SJCRH30 (cell line): ENCODE results near the gene SLC22A12. TPM values are rescaled to one million over a fixed set of nuclear protein-coding genes. Genes with fewer than 3 reads are reported as not detected.
"Not testable (repeated sequence)": the region's sequence is repeated elsewhere in the genome, so short reads cannot be mapped to it uniquely, and the experiment has no call there.

Source experiments
- DNase-seq, 2 experiments: peaks; one replicate each; pipeline ENCODE4 v3.0.0-alpha.2; 2015 to 2020
- H3K27ac ChIP-seq: fragments of 250-450 bp; sonication (Bioruptor Pico); 2 replicates; pipeline ENCODE4 v1.5.1; 2020; ENCODE audit warnings: mild to moderate bottlenecking, moderate library complexity
- H3K27me3 ChIP-seq: fragments of 250-450 bp; sonication (Bioruptor Pico); 2 replicates; pipeline ENCODE4 v1.5.1; 2020; ENCODE audit warnings: mild to moderate bottlenecking, moderate library complexity
- H3K36me3 ChIP-seq: fragments of 250-450 bp; sonication (Bioruptor Pico); 2 replicates; pipeline ENCODE4 v1.5.1; 2020; ENCODE audit warnings: mild to moderate bottlenecking, moderate library complexity
- H3K4me1 ChIP-seq: fragments of 250-450 bp; sonication (Bioruptor Pico); 2 replicates; pipeline ENCODE4 v1.5.1; 2020; ENCODE audit warnings: mild to moderate bottlenecking, moderate library complexity
- H3K4me3 ChIP-seq: fragments of 250-450 bp; sonication (Bioruptor Pico); 2 replicates; pipeline ENCODE4 v1.5.1; 2020; ENCODE audit warnings: mild to moderate bottlenecking, moderate library complexity
- H3K9me3 ChIP-seq: fragments of 250-450 bp; sonication (Bioruptor Pico); replicated peaks from 2 replicates; pipeline ENCODE4 v1.5.1; 2020; ENCODE audit warnings: mild to moderate bottlenecking, moderate library complexity
- total RNA-seq: library from RNA; depleted of rRNA; stranded (reverse); fragments of >200 nt; shearing (Covaris generic); gene quantifications from 2 replicates; pipeline ENCODE4 v1.2.3, GENCODE V29; 2014

SLC22A12 gene
- total RNA-seq, 1 experiment from 2014 or later: not detected

GRCh38 chr11:64559351-64560138 is 31.5 kb upstream of the SLC22A12 start:
- H3K36me3 ChIP-seq: no peaks in the 10 kb centered on the region
- no peaks in the 10 kb centered on the region; the same call in 1 of the 2 replicates for H3K4me1 ChIP-seq
- H3K4me3 ChIP-seq: no peak overlapping the region
- no peak for DNase-seq
- no peaks in the 10 kb centered on the region for H3K27me3 ChIP-seq
- no peaks in the 10 kb centered on the region for H3K9me3 ChIP-seq
- H3K27ac ChIP-seq: no peak overlapping the region

GRCh38 chr11:64560139-64560771 is 30.8 kb upstream of the SLC22A12 start:
- Histone ChIP-seq H3K27ac (no peak overlapping the region), H3K9me3 (no peaks in the 10 kb centered on the region), H3K27me3 (no peaks in the 10 kb centered on the region), H3K4me1 (no peaks in the 10 kb centered on the region), H3K36me3 (no peaks in the 10 kb centered on the region), H3K4me3 (no peak overlapping the region)
- no peak for DNase-seq

DNA sequence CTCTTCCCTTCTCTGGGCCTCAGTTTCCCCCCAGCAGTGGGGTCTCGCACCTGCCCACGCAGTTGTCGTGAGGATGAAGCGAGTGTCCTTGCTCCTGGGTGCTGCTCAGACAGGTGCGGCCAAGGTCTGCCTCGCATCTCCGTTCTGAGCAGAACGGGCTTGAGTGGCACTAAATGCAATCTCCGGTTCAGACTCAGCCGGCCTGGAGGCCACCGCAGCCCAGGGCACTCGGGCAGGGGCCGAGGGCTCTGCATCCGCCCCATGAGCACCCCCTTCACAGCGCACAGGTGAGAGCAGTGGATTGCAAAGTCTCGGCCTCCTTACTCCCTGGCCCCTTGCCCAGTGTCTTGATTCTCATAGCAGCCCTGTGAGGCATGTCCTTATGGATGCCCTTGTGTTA is 30.1 kb upstream of the SLC22A12 start:
- Histone ChIP-seq H3K4me3 (no peak overlapping the region), H3K4me1 (no peaks in the 10 kb centered on the region), H3K27ac (no peak overlapping the region), H3K9me3 (no peaks in the 10 kb centered on the region), H3K27me3 (no peaks in the 10 kb centered on the region), H3K36me3 (no peaks in the 10 kb centered on the region)
- no peak for DNase-seq

DNA sequence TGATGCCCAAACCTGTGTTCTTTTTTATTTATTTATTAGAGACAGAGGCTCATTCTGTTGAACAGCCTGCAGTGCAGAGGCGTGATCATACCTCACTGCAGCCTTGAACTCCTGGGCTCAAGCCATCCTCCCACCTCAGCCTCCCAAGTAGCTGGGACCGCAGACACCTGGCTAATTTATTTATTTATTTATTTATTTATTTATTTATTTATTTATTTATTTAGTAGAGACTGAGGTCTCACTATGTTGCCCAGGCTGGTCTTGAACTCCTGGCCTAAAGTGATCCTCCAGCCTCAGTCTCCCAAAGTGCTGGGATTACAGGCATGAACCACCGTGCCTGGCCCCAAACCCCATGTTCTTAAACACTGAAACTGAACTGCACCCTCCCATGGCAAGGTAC is 29.6 kb upstream of the SLC22A12 start:
- not testable (repeated sequence) for DNase-seq, H3K27ac ChIP-seq

DNA sequence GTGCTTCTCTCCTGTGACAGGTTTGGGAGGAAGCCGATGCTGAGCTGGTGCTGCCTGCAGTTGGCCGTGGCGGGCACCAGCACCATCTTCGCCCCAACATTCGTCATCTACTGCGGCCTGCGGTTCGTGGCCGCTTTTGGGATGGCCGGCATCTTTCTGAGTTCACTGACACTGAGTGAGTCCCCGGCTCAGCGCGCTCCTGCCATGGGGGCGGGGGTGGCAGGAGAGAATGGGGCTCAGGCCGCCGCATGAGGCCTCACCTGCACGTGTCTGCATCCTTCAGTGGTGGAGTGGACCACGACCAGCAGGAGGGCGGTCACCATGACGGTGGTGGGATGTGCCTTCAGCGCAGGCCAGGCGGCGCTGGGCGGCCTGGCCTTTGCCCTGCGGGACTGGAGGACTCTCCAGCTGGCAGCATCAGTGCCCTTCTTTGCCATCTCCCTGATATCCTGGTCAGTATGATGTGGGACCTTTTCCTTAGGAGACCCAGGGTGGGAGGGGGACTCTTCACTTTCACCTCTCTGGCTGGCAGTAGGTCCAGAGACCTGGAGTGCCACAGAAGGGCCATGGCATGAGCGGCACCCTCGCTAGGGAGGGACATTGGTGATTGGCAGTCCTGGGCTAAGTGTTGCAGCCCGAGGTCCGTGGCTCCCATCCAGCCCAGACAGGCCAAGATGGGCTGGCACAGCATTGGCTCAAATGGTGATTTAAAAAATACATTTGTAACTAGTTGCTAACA is 28.9 kb upstream of the SLC22A12 start:
- no peaks in the 10 kb centered on the region for H3K36me3 ChIP-seq
- no peak for DNase-seq
- H3K4me1 ChIP-seq: peaks cover 4% of the 10 kb centered on the region; the same call in 1 of the 2 replicates
- no peak overlapping the region for H3K27ac ChIP-seq
- H3K9me3 ChIP-seq: no peaks in the 10 kb centered on the region
- H3K27me3 ChIP-seq: no peaks in the 10 kb centered on the region
- no peak overlapping the region for H3K4me3 ChIP-seq

More for the DNA sequence above, 29.6 kb upstream of the SLC22A12 start:
- not testable (repeated sequence) for H3K4me1 ChIP-seq, H3K27me3 ChIP-seq, H3K36me3 ChIP-seq, H3K4me3 ChIP-seq, H3K9me3 ChIP-seq

DNA sequence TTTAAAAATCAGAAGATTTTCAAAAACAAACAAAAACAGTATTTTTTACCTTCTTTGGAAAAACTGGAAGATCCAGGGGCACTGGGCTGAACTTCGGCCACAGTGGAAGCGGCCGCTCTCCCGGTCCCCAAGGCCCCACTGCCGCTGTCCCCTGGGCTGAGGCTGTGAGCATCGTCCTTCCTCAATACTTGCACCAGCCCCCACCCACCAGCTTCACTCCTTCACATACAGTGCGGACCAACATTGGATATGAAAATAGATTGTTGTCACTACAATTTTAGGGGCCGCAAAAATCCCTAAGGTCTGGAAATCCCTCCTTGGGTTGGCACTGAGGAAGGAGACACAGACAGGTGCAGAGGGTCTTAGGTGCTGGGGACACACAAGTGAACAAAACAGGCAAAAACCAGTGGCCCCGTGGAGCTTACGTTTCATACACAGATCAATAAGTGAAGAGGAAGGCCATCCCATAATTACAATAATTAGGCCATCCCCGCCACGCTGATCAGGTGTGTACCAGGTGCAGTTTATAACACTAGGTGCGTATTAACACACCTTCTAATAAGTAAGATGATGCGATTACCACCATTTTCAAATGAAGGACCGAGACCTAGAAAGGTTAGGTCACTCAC is 28.2 kb upstream of the SLC22A12 start:
- Histone ChIP-seq H3K27me3 (no peaks in the 10 kb centered on the region), H3K9me3 (no peaks in the 10 kb centered on the region), H3K36me3 (no peaks in the 10 kb centered on the region), H3K27ac (no peak overlapping the region), H3K4me3 (no peak overlapping the region), H3K4me1 (peaks cover 4% of the 10 kb centered on the region; the same call in 1 of the 2 replicates)
- DNase-seq: no peak

DNA sequence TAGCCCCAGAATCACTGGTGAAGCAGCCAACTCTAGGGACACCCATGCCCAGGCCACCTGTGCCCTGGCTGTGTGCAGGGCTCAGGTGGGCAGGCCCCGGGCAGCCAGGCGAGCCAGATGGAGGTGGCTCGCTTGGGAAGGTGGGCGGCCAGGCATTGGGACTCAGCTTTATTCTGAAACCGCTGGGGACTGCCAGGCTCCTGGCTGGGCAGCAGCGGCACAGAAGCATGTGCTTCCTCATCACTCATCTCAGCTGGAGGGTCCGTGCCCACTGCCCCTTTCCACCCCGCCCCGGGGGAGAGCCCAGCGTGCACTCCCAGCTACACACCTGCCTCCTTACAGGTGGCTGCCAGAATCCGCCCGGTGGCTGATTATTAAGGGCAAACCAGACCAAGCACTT is 27.1 kb upstream of the SLC22A12 start:
- H3K27me3 ChIP-seq: no peaks in the 10 kb centered on the region
- DNase-seq: no peak
- no peaks in the 10 kb centered on the region for H3K9me3 ChIP-seq
- H3K4me1 ChIP-seq: peaks cover 4% of the 10 kb centered on the region; the same call in 1 of the 2 replicates
- no peak overlapping the region for H3K4me3 ChIP-seq
- no peak overlapping the region for H3K27ac ChIP-seq
- no peaks in the 10 kb centered on the region for H3K36me3 ChIP-seq

DNA sequence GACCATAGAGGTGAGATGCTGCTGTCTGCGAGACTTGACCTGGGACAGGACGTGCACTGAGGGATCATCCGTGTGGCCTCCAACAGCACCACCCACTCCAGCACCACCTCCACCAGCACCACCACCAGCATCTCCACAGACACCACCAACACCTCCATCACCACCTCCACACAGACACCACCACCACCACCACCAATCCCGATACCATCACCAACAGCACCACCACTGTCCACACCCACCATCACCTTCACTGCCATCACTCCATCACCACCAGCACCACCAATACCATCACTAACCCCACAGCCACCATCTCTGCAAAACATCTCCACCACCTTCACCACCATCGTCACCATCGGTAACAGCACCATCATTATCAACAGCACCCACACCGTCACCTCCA is 26.6 kb upstream of the SLC22A12 start:
- no peak for DNase-seq
- Histone ChIP-seq H3K4me3 (no peak overlapping the region), H3K9me3 (no peaks in the 10 kb centered on the region), H3K36me3 (no peaks in the 10 kb centered on the region), H3K27me3 (no peaks in the 10 kb centered on the region), H3K27ac (no peak overlapping the region), H3K4me1 (peaks cover 4% of the 10 kb centered on the region; the same call in 1 of the 2 replicates)

- peak; percentile 17 to 28 for DNase-seq
- Histone ChIP-seq H3K4me1 (peaks cover 4% of the 10 kb centered on the region; the same call in 1 of the 2 replicates), H3K27me3 (no peaks in the 10 kb centered on the region), H3K36me3 (no peaks in the 10 kb centered on the region), H3K4me3 (no peak overlapping the region), H3K27ac (no peak overlapping the region), H3K9me3 (no peaks in the 10 kb centered on the region)
These were observed 25.8 kb upstream of the SLC22A12 start for GRCh38 chr11:64564947-64565889.

DNA sequence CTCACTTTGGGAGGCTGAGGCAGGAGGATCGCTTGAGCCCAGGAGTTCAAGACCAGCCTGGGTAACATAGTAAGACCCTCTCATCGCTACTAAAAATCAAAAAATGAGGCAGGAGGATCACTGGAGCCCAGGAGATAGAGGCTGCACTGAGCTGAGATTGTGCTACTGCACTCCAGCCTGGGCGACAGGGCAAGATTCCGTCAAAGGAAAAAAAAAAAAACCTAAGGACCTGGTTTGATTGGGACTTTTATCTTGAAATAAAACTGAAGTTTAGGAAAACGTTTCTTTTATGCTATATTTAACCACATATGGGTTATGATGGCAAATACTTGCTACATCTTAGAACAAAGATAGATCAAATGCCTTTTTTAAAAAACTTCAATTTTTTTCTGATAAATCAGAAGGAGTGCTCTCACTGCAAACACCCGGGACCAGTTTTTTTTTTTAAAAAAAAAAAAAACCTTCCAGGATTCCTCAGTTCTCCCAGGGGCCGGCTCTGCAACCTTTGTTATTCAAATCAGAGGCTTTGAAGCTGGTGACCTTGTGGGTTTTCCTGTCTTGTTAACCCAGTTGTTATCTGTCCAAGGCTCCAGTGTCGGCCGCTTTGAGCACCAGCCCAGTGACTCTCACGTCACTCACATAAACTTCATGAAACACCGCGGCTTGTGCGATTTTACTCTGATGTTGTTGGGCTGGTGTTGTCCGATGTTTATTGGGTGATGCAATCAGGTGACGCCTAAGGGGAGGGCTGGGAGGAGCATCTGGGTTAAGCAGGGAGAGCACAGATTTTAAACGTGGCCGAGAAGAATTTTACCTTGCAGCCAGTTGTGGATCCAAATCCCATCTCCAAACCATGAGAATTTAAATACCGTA is 24.7 kb upstream of the SLC22A12 start:
- Histone ChIP-seq H3K4me1 (peaks cover 4% of the 10 kb centered on the region; the same call in 1 of the 2 replicates), H3K9me3 (no peaks in the 10 kb centered on the region), H3K27me3 (no peaks in the 10 kb centered on the region), H3K27ac (no peak overlapping the region), H3K36me3 (no peaks in the 10 kb centered on the region), H3K4me3 (peak overlapping the region; percentile 22)
- peak; percentile 59 to 68 for DNase-seq

DNA sequence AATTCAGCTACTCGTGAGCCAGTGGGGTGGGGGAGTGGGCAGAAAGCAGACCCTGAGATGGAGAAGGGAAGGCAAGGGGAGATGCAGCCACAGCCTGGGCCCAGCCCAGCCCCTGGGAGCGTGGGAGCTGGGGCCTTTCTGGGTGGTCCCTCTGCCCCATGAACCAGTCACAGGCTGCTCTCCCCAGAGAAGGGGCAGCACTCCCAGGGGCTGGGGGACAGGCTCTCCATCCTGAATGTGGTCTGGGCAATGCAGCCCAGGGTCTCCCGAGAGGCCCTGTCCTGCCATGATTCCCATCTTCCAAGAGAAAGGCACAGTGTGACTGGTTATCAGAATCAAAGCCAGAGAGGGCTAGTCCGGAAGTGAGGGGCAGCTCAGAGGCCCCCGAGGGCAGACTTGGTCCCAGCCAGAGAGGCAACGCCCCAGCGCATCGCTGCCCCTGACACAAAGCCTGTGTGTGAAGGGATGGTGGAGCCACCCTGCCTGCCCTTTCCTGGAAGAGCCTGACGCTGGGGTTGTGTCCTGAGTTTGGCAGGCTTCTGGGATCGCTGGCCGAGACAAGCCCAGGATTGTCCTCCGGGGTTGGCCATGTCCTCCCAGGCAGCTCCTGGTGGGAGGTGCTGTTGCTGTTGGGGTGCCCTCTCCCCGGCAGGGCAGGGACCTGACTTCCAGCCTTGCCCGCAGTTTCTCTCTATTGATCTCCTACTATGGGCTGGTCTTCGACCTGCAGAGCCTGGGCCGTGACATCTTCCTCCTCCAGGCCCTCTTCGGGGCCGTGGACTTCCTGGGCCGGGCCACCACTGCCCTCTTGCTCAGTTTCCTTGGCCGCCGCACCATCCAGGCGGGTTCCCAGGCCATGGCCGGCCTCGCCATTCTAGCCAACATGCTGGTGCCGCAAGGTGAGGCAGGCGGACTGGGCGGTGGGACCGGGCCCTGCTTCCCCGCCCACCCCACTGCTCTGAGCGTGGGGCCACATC is 23.8 kb upstream of the SLC22A12 start:
- H3K4me3 ChIP-seq: peak overlapping the region; percentile 22
- H3K36me3 ChIP-seq: no peaks in the 10 kb centered on the region
- no peaks in the 10 kb centered on the region for H3K9me3 ChIP-seq
- no peaks in the 10 kb centered on the region; the same call in 1 of the 2 replicates for H3K27me3 ChIP-seq
- H3K27ac ChIP-seq: no peak overlapping the region
- peaks cover 4% of the 10 kb centered on the region; the same call in 1 of the 2 replicates for H3K4me1 ChIP-seq
- DNase-seq: peak; percentile 20 to 45

GRCh38 chr11:64568041-64568571 is 22.9 kb upstream of the SLC22A12 start:
- Histone ChIP-seq H3K4me1 (peaks cover 4% of the 10 kb centered on the region; the same call in 1 of the 2 replicates), H3K27ac (no peak overlapping the region), H3K9me3 (no peaks in the 10 kb centered on the region), H3K4me3 (no peak overlapping the region), H3K27me3 (no peaks in the 10 kb centered on the region; the same call in 1 of the 2 replicates), H3K36me3 (no peaks in the 10 kb centered on the region)
- no peak for DNase-seq
